ENCODE measurements around the gene MIPOL1.

The MIPOL1 gene

GRCh38 chr14:37416264-37416663 lies 218.5 kb downstream of the MIPOL1 start:
- Histone ChIP-seq H3K4me1 (ENCODE audit: control insufficient read depth in 2 of 2, insufficient read depth in 1 of 2, low read depth in 1 of 2, low read length in 2 of 2) (no peaks in the 10 kb centered on the region), H2BK15ac (ENCODE audit: low read length) (no peak overlapping the region), H3K27me3 (ENCODE audit: control insufficient read depth in 3 of 3, insufficient read depth in 3 of 3, low read depth in 1 of 3, low read length in 3 of 3) (no peaks in the 10 kb centered on the region), H3K27ac (replicated peaks; ENCODE audit: low read length) (no peak overlapping the region), H3K36me3 (replicated peaks in 1 of 2; ENCODE audit: control insufficient read depth in 2 of 2, insufficient read depth in 2 of 2, low read length in 2 of 2) (no peaks in the 10 kb centered on the region), H3K4me2 (ENCODE audit: insufficient read depth, low read length, poor library complexity, severe bottlenecking) (no peak overlapping the region), H4K91ac (ENCODE audit: low read depth, low read length, poor library complexity) (no peak overlapping the region), H3K23ac (ENCODE audit: low read depth, low read length, poor library complexity) (no peak overlapping the region), H3K18ac (ENCODE audit: low read length) (no peak overlapping the region), H3K14ac (ENCODE audit: low read length) (no peak overlapping the region), H3K9me3 (replicated peaks in 1 of 2; ENCODE audit: control insufficient read depth in 2 of 2, insufficient read depth in 1 of 2, low read depth in 1 of 2, low read length in 2 of 2) (no peaks in the 10 kb centered on the region), H2AK5ac (ENCODE audit: low read depth, low read length) (no peak overlapping the region), H2BK120ac (ENCODE audit: low read depth, low read length) (no peak overlapping the region), H4K8ac (ENCODE audit: low read depth, low read length) (no peak overlapping the region), H2AFZ (ENCODE audit: low read length) (no peak overlapping the region), H3K4me3 (ENCODE audit: low read length in 2 of 2) (no peak overlapping the region), H3K79me1 (ENCODE audit: low read depth, low read length) (no peaks in the 10 kb centered on the region), H3K4ac (ENCODE audit: low read length) (no peak overlapping the region), H2BK5ac (ENCODE audit: low read length) (no peak overlapping the region), H3K9ac (ENCODE audit: low read depth, low read length, poor library complexity) (no peak overlapping the region), H2BK12ac (ENCODE audit: low read length) (no peak overlapping the region)
- WGBS, 2 donors (ENCODE audit: extremely low coverage in 2 of 2, insufficient read length in 2 of 2, insufficient replicate concordance in 1 of 2) = no CpG with 5 or more reads among the region's 2 CpGs
- no peak for DNase-seq (ENCODE audit: low spot score)

DNA sequence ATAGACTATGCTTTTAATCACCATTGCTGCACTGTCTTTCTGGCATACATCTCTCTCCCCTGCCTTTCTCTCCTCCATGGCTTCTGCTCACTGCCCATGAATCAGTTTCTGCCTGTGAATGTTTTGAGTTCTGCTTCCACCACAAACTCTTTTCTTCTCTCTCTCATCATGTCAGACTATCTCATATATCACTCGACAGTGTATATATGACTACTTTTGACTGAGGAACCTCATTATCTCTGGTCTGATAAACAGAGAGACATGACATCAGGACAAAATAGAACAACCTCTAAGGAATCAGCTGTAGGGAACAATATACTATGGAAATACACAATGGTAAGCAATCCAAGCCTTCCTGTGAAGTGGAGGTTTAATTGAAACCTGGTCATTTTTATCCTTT lies 219.4 kb downstream of the MIPOL1 start:
- Histone ChIP-seq H3K23ac (ENCODE audit: low read depth, low read length, poor library complexity) (no peak overlapping the region), H2BK12ac (ENCODE audit: low read length) (no peak overlapping the region), H3K14ac (ENCODE audit: low read length) (no peak overlapping the region), H3K4me2 (ENCODE audit: insufficient read depth, low read length, poor library complexity, severe bottlenecking) (no peak overlapping the region), H4K91ac (ENCODE audit: low read depth, low read length, poor library complexity) (no peak overlapping the region), H3K4me1 (ENCODE audit: control insufficient read depth in 2 of 2, insufficient read depth in 1 of 2, low read depth in 1 of 2, low read length in 2 of 2) (no peaks in the 10 kb centered on the region), H3K4ac (ENCODE audit: low read length) (no peak overlapping the region), H3K27ac (replicated peaks; ENCODE audit: low read length) (no peak overlapping the region), H2AK5ac (ENCODE audit: low read depth, low read length) (no peak overlapping the region), H3K9ac (ENCODE audit: low read depth, low read length, poor library complexity) (no peak overlapping the region), H2AFZ (ENCODE audit: low read length) (no peak overlapping the region), H4K8ac (ENCODE audit: low read depth, low read length) (no peak overlapping the region), H3K36me3 (replicated peaks in 1 of 2; ENCODE audit: control insufficient read depth in 2 of 2, insufficient read depth in 2 of 2, low read length in 2 of 2) (no peaks in the 10 kb centered on the region), H3K79me1 (ENCODE audit: low read depth, low read length) (no peaks in the 10 kb centered on the region), H3K9me3 (replicated peaks in 1 of 2; ENCODE audit: control insufficient read depth in 2 of 2, insufficient read depth in 1 of 2, low read depth in 1 of 2, low read length in 2 of 2) (no peaks in the 10 kb centered on the region), H2BK5ac (ENCODE audit: low read length) (no peak overlapping the region), H2BK120ac (ENCODE audit: low read depth, low read length) (no peak overlapping the region), H3K27me3 (ENCODE audit: control insufficient read depth in 3 of 3, insufficient read depth in 3 of 3, low read depth in 1 of 3, low read length in 3 of 3) (no peaks in the 10 kb centered on the region), H3K4me3 (ENCODE audit: low read length in 2 of 2) (no peak overlapping the region), H3K18ac (ENCODE audit: low read length) (no peak overlapping the region), H2BK15ac (ENCODE audit: low read length) (no peak overlapping the region)
- no CpG with 5 or more reads among the region's 1 CpG for WGBS, 2 donors (ENCODE audit: extremely low coverage in 2 of 2, insufficient read length in 2 of 2, insufficient replicate concordance in 1 of 2)
- DNase-seq (ENCODE audit: low spot score) = no peak

GRCh38 chr14:37417833-37418232 lies 220.1 kb downstream of the MIPOL1 start:
- H2BK12ac ChIP-seq (ENCODE audit: low read length) = no peak overlapping the region
- H2BK15ac ChIP-seq (ENCODE audit: low read length) = no peak overlapping the region
- no peak overlapping the region for H4K91ac ChIP-seq (ENCODE audit: low read depth, low read length, poor library complexity)
- H2AFZ ChIP-seq (ENCODE audit: low read length) = no peak overlapping the region
- no peaks in the 10 kb centered on the region for H3K79me1 ChIP-seq (ENCODE audit: low read depth, low read length)
- H4K8ac ChIP-seq (ENCODE audit: low read depth, low read length) = no peak overlapping the region
- no peak overlapping the region for H3K4ac ChIP-seq (ENCODE audit: low read length)
- H3K4me2 ChIP-seq (ENCODE audit: insufficient read depth, low read length, poor library complexity, severe bottlenecking) = no peak overlapping the region
- no peaks in the 10 kb centered on the region for H3K9me3 ChIP-seq (replicated peaks in 1 of 2; ENCODE audit: control insufficient read depth in 2 of 2, insufficient read depth in 1 of 2, low read depth in 1 of 2, low read length in 2 of 2)
- no peak for DNase-seq (ENCODE audit: low spot score)
- H3K4me1 ChIP-seq (ENCODE audit: control insufficient read depth in 2 of 2, insufficient read depth in 1 of 2, low read depth in 1 of 2, low read length in 2 of 2) = no peaks in the 10 kb centered on the region
- H3K14ac ChIP-seq (ENCODE audit: low read length) = no peak overlapping the region
- no peak overlapping the region for H3K18ac ChIP-seq (ENCODE audit: low read length)
- H3K23ac ChIP-seq (ENCODE audit: low read depth, low read length, poor library complexity) = no peak overlapping the region
- no peak overlapping the region for H3K4me3 ChIP-seq (ENCODE audit: low read length in 2 of 2)
- H2BK5ac ChIP-seq (ENCODE audit: low read length) = no peak overlapping the region
- H3K27ac ChIP-seq (replicated peaks; ENCODE audit: low read length) = no peak overlapping the region
- no peaks in the 10 kb centered on the region for H3K36me3 ChIP-seq (replicated peaks in 1 of 2; ENCODE audit: control insufficient read depth in 2 of 2, insufficient read depth in 2 of 2, low read length in 2 of 2)
- WGBS, 2 donors (ENCODE audit: extremely low coverage in 2 of 2, insufficient read length in 2 of 2, insufficient replicate concordance in 1 of 2) = no CpG with 5 or more reads among the region's 1 CpG
- no peak overlapping the region for H2AK5ac ChIP-seq (ENCODE audit: low read depth, low read length)
- no peak overlapping the region for H3K9ac ChIP-seq (ENCODE audit: low read depth, low read length, poor library complexity)
- H3K27me3 ChIP-seq (ENCODE audit: control insufficient read depth in 3 of 3, insufficient read depth in 3 of 3, low read depth in 1 of 3, low read length in 3 of 3) = no peaks in the 10 kb centered on the region
- H2BK120ac ChIP-seq (ENCODE audit: low read depth, low read length) = no peak overlapping the region

DNA sequence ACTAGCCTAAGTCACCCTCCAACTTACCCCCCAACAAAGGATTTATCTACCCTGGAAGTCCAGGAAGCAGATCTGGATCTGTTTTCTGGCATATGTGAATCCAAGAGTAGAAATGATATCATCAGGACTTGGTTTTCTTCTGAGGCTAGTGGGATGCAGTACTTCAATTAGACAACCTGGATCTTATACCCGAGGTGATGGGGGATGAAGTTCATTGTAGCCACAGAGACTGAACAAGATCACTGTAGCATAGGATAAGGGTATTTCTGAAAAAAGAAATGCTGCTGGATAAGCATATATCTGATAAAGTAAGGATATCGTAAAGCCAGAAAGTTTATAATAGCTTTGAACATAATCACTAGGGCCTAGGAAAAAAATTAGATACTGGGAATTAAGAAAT lies 222.9 kb downstream of the MIPOL1 start:
- no peak overlapping the region for H3K4me3 ChIP-seq (ENCODE audit: low read length in 2 of 2)
- H3K14ac ChIP-seq (ENCODE audit: low read length) = no peak overlapping the region
- H3K18ac ChIP-seq (ENCODE audit: low read length) = no peak overlapping the region
- H3K23ac ChIP-seq (ENCODE audit: low read depth, low read length, poor library complexity) = no peak overlapping the region
- WGBS, 2 donors (ENCODE audit: extremely low coverage in 2 of 2, insufficient read length in 2 of 2, insufficient replicate concordance in 1 of 2) = no CpG with 5 or more reads among the region's 2 CpGs
- H3K79me1 ChIP-seq (ENCODE audit: low read depth, low read length) = no peaks in the 10 kb centered on the region
- no peak overlapping the region for H3K9ac ChIP-seq (ENCODE audit: low read depth, low read length, poor library complexity)
- no peak overlapping the region for H4K8ac ChIP-seq (ENCODE audit: low read depth, low read length)
- H2AK5ac ChIP-seq (ENCODE audit: low read depth, low read length) = no peak overlapping the region
- no peak overlapping the region for H2BK12ac ChIP-seq (ENCODE audit: low read length)
- H2AFZ ChIP-seq (ENCODE audit: low read length) = no peak overlapping the region
- no peak overlapping the region for H3K4ac ChIP-seq (ENCODE audit: low read length)
- no peaks in the 10 kb centered on the region for H3K4me1 ChIP-seq (ENCODE audit: control insufficient read depth in 2 of 2, insufficient read depth in 1 of 2, low read depth in 1 of 2, low read length in 2 of 2)
- no peak overlapping the region for H2BK15ac ChIP-seq (ENCODE audit: low read length)
- H3K9me3 ChIP-seq (replicated peaks in 1 of 2; ENCODE audit: control insufficient read depth in 2 of 2, insufficient read depth in 1 of 2, low read depth in 1 of 2, low read length in 2 of 2) = no peaks in the 10 kb centered on the region
- DNase-seq (ENCODE audit: low spot score) = no peak
- H2BK5ac ChIP-seq (ENCODE audit: low read length) = no peak overlapping the region
- no peak overlapping the region for H2BK120ac ChIP-seq (ENCODE audit: low read depth, low read length)
- H4K91ac ChIP-seq (ENCODE audit: low read depth, low read length, poor library complexity) = no peak overlapping the region
- H3K27ac ChIP-seq (replicated peaks; ENCODE audit: low read length) = no peak overlapping the region
- H3K4me2 ChIP-seq (ENCODE audit: insufficient read depth, low read length, poor library complexity, severe bottlenecking) = no peak overlapping the region
- no peaks in the 10 kb centered on the region for H3K36me3 ChIP-seq (replicated peaks in 1 of 2; ENCODE audit: control insufficient read depth in 2 of 2, insufficient read depth in 2 of 2, low read length in 2 of 2)
- H3K27me3 ChIP-seq (ENCODE audit: control insufficient read depth in 3 of 3, insufficient read depth in 3 of 3, low read depth in 1 of 3, low read length in 3 of 3) = no peaks in the 10 kb centered on the region
